K562 (cell line): ENCODE results near the gene PPT2. TPM values are rescaled to one million over a fixed set of nuclear protein-coding genes. Genes with fewer than 3 reads are reported as not detected.

Experiments
- CTBP1 ChIP-seq: fragments of 450-650 bp; IDR thresholded peaks from 2 replicates; pipeline ENCODE4 v1.6.1; 2016; ENCODE audit warnings: borderline replicate concordance
- HEY1 ChIP-seq: fragments of 250-450 bp; sonication (Bioruptor Pico); IDR thresholded peaks from 2 replicates; pipeline ENCODE4 v1.5.0; 2020; ENCODE audit warnings: mild to moderate bottlenecking, moderate library complexity, borderline replicate concordance
- HOXB6 ChIP-seq: fragments of 250-450 bp; sonication (Bioruptor Pico); IDR thresholded peaks from 2 replicates; pipeline ENCODE4 v1.5.1; 2022; ENCODE audit warnings: mild to moderate bottlenecking, borderline replicate concordance
- MECOM ChIP-seq: fragments of 250-450 bp; sonication (Bioruptor Pico); IDR thresholded peaks from 2 replicates; pipeline ENCODE4 v1.8.0; 2022; ENCODE audit warnings: inconsistent platforms
- MYNN ChIP-seq, 2 experiments: sonication (generic); formaldehyde crosslinking in 1 of 2; IDR thresholded peaks; 2 replicates each; pipeline versions ENCODE4 v1.5.0 to v1.6.1; 2016 to 2020; ENCODE audit warnings: antibody characterized with exemption in 1 of 2, missing genetic modification reagents in 1 of 2
- NCOA4 ChIP-seq: fragments of 450-650 bp; IDR thresholded peaks from 2 replicates; pipeline ENCODE4 v1.6.1; 2018; ENCODE audit warnings: mild to moderate bottlenecking; ENCODE audit not compliant: partially characterized antibody
- NONO ChIP-seq, 2 experiments: fragments of 200-400 bp in 1 of 2; fragments of 450-650 bp in 1 of 2; formaldehyde crosslinking in 1 of 2; IDR thresholded peaks; 2 replicates each; pipeline ENCODE4 v1.6.1; 2017; ENCODE audit warnings: low read depth in 2 of 2, mild to moderate bottlenecking in 2 of 2, moderate library complexity in 2 of 2, low read length in 1 of 2
- USF2 ChIP-seq: sonication (generic); formaldehyde crosslinking; IDR thresholded peaks from 2 replicates; pipeline ENCODE4 v1.5.0; 2020; ENCODE audit warnings: missing genetic modification reagents
- ZFP91 ChIP-seq: sonication (generic); formaldehyde crosslinking; IDR thresholded peaks from 2 replicates; pipeline ENCODE4 v1.8.0; 2022; ENCODE audit warnings: mild to moderate bottlenecking, missing genetic modification reagents
- ZNF133 ChIP-seq: fragments of 250-450 bp; sonication (Bioruptor Pico); IDR thresholded peaks from 2 replicates; pipeline ENCODE4 v1.4.0; 2020; ENCODE audit warnings: mild to moderate bottlenecking
- ZNF318 ChIP-seq, 2 experiments: fragments of 450-650 bp; IDR thresholded peaks; 2 replicates each; pipeline ENCODE4 v1.6.1; 2016; ENCODE audit warnings: mild to moderate bottlenecking in 2 of 2, borderline replicate concordance in 1 of 2, low read depth in 1 of 2, moderate library complexity in 1 of 2
- ZNF512 ChIP-seq: IDR thresholded peaks from 2 replicates; pipeline ENCODE4 v1.6.1; 2016; ENCODE audit warnings: missing genetic modification characterization, missing compliant biosample characterization
- ZNF586 ChIP-seq: fragments of 450-650 bp; formaldehyde crosslinking; conservative IDR thresholded peaks from 2 replicates; pipeline ENCODE4 v1.4.0; 2020; ENCODE audit warnings: mild to moderate bottlenecking, moderate library complexity
- ZNF766 ChIP-seq: fragments of 200-800 bp; sonication (Bioruptor generic); conservative IDR thresholded peaks from 2 replicates; pipeline ENCODE4 v1.6.1; 2016; ENCODE audit warnings: missing genetic modification characterization, missing compliant biosample characterization
- polyA plus RNA-seq, 8 experiments: library from polyadenylated mRNA; depleted of rRNA in 4 of 8; stranded (reverse) in 5 of 8; unstranded in 3 of 8; fragments of >200 nt; fragmentation: Nextera tagmentation in 2 of 8; fragmentation: Illumina TruSeq in 1 of 8; extraction: Ambion mirVana in 2 of 8; extraction: Trizol in 1 of 8; gene quantifications; 2 replicates each; pipeline versions ENCODE4 v1.2.1 to v1.2.3, GENCODE V29; 2011 to 2014; ENCODE audit warnings: inconsistent platforms in 1 of 8, missing spikeins in 1 of 8
- total RNA-seq, 7 experiments: library from RNA; depleted of rRNA in 6 of 7; stranded (reverse); fragments of >200 nt in 6 of 7; fragmentation: Illumina TruSeq in 2 of 7; extraction: Trizol in 2 of 7; gene quantifications; 2 replicates each; pipeline versions ENCODE4 v1.2.1 to v1.2.3, GENCODE V29; 2011 to 2021; ENCODE audit warnings: low replicate concordance in 1 of 7

Gene PPT2
- total and polyA plus RNA-seq, 9 of the 15 experiments (the other 6 are each of a cell fraction or from before 2014, with no cell fraction given) = 27.4 to 98.8 (median 69.9) TPM

GRCh38 chr6:32175711-32176475 lies 22.0 kb downstream of the PPT2 start, which contains the start of gene AGPAT1 (continued):
- no peak for TF ChIP-seq USF2
- 0 out of 2 replicates have a peak, but pooled peaks have one; percentile 12 for TF ChIP-seq CTBP1
- TF ChIP-seq ZNF766 = no peak
- TF ChIP-seq NCOA4 = peak; percentile 73
- no peak for TF ChIP-seq MYNN (IDR thresholded peaks at IDR 0.05)
- no peak for TF ChIP-seq MYNN (CRISPR knock-in tag; IDR thresholded peaks at IDR 0.05)
- TF ChIP-seq ZNF512 = no peak
- no peak for TF ChIP-seq HOXB6
- TF ChIP-seq ZNF318 (IDR thresholded peaks at IDR 0.05; ENCODE audit: borderline replicate concordance in 1 of 2, low read depth in 1 of 2) = peak in 1 of 2 experiments; percentile 26; a peak in 1 of 4 replicates
- TF ChIP-seq ZFP91 = no peak
- no peak for TF ChIP-seq NONO (IDR thresholded peaks at IDR 0.05; ENCODE audit: low read depth in 2 of 2, low read length in 1 of 2)
- no peak for TF ChIP-seq HEY1 (CRISPR knock-in tag)
- TF ChIP-seq ZNF586 (CRISPR knock-in tag) = no peak
- no peak for TF ChIP-seq MECOM (CRISPR knock-in tag)
- TF ChIP-seq ZNF133 (CRISPR knock-in tag) = no peak
